Measurements from ENCODE around the gene SLC6A13. TPM values are rescaled to one million over a fixed set of nuclear protein-coding genes. Genes with fewer than 3 reads are reported as not detected.
A peak's percentile ranks its signal among the peaks of the same experiment; 100 is the strongest.

The SLC6A13 gene
- total RNA-seq, 4 donors from 2014 or later = 0.13 to 1.9 (median 0.82) TPM; not detected in 1

DNA sequence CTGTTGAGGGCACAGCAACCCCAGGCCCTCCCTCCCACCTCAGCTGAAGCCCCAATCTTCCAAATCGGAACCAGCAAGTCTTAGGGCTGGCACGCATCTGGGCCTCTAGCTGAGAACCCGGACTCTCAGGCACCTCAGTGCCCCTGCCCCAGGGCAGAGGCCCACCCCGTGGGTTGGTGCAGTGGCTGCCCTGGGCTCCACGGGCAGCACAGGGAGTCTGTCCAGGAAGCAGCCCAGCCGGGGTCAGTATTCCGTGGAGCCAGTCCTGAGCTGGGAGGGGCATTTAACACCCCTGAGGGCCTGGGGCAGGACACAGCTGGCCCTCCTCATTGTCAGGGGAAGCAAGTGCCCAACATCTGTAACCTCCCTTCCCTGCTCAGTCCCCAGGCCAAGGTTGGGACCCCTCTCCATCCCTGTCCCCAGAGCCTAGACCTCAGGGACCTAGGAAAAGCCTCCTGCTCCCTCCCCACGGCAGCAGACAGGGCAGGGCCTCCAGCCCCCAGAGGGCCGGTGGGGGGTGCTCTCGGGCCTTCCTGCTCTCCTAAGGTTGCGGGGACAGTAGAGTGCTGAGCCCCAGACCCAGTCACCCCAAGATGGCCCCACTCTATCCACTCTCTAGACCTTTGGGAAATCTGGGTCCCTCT, 85.2 kb downstream of the SLC6A13 start:
- Histone ChIP-seq H3K27me3 (no peaks in the 10 kb centered on the region), H3K36me3 (no peaks in the 10 kb centered on the region), H3K27ac (peak overlapping the region; percentile 54 to 71 (median 58)), H3K4me3 (no peak overlapping the region), H3K9me3 (no peaks in the 10 kb centered on the region), H3K4me1 (peaks cover 31 to 46% of the 10 kb centered on the region in 2 donors)
- intact Hi-C loops (cut with DNase I; ENCODE audit: low total_unique reads) = no loop called here
- TF ChIP-seq CTCF (IDR thresholded peaks at IDR 0.05 in 4 of 5, conservative IDR thresholded peaks at IDR 0.05 in 1 of 5) (no peak), POLR2A (IDR thresholded peaks at IDR 0.05) (no peak)
- in situ Hi-C loops (cut with MboI; ENCODE audit: low sequenced_read_pairs in 4 of 4) = no loop called here
- ATAC-seq (no peak), DNase-seq (no peak)

GRCh38 chr12:176321-177181, 86.1 kb downstream of the SLC6A13 start:
- peaks cover 34 to 49% of the 10 kb centered on the region in 2 donors for H3K4me1 ChIP-seq
- peak; percentile 46 to 50 for ATAC-seq
- no peak overlapping the region for H3K4me3 ChIP-seq
- intact Hi-C loops (cut with DNase I; ENCODE audit: low total_unique reads) (no loop called here), in situ Hi-C loops (cut with MboI; ENCODE audit: low sequenced_read_pairs in 4 of 4) (no loop called here)
- H3K9me3 ChIP-seq = no peaks in the 10 kb centered on the region
- H3K27ac ChIP-seq = peak overlapping the region; percentile 54 to 71 (median 58)
- no peaks in the 10 kb centered on the region for H3K27me3 ChIP-seq
- no peak for TF ChIP-seq CTCF (IDR thresholded peaks at IDR 0.05 in 4 of 5, conservative IDR thresholded peaks at IDR 0.05 in 1 of 5)
- no peak for TF ChIP-seq POLR2A (IDR thresholded peaks at IDR 0.05)
- no peak for DNase-seq
- no peaks in the 10 kb centered on the region for H3K36me3 ChIP-seq

DNA sequence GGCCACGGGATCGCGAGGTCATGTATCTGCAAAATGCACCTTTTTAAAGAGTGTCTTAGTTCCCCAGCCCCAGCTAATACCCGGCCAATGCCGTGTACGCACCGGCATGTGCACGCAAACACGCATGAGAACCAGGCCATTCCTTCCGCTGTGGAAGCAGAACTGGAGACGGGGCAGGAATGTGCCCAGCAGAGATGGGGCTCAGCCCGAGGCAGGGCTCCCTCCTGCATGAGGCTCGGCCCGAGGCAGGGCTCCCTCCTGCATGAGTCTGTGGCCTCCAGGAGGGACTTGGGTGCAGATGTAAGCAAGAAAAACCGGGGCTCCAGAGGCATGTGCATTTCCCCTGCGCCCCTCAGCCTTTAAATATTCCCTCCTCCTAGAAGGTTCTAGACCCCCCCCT, 86.9 kb downstream of the SLC6A13 start:
- Histone ChIP-seq H3K4me1 (peaks cover 34 to 49% of the 10 kb centered on the region in 2 donors), H3K4me3 (no peak overlapping the region), H3K36me3 (no peaks in the 10 kb centered on the region), H3K27me3 (no peaks in the 10 kb centered on the region), H3K9me3 (no peaks in the 10 kb centered on the region), H3K27ac (peak overlapping the region in 2 of 4 donors; percentile 60 to 71)
- in situ Hi-C loops (cut with MboI; ENCODE audit: low sequenced_read_pairs in 4 of 4) = no loop called here
- ATAC-seq = no peak
- DNase-seq = no peak
- intact Hi-C loops (cut with DNase I; ENCODE audit: low total_unique reads) = no loop called here
- TF ChIP-seq POLR2A (IDR thresholded peaks at IDR 0.05) = no peak
- no peak for TF ChIP-seq CTCF (IDR thresholded peaks at IDR 0.05 in 4 of 5, conservative IDR thresholded peaks at IDR 0.05 in 1 of 5)

GRCh38 chr12:175250-175649, 87.4 kb downstream of the SLC6A13 start:
- Histone ChIP-seq H3K4me3 (no peak overlapping the region), H3K36me3 (no peaks in the 10 kb centered on the region), H3K27me3 (no peaks in the 10 kb centered on the region), H3K4me1 (peaks cover 34 to 47% of the 10 kb centered on the region in 2 donors), H3K27ac (peak overlapping the region in 2 of 4 donors; percentile 60 to 71), H3K9me3 (no peaks in the 10 kb centered on the region)
- intact Hi-C loops (cut with DNase I; ENCODE audit: low total_unique reads) (no loop called here), in situ Hi-C loops (cut with MboI; ENCODE audit: low sequenced_read_pairs in 4 of 4) (no loop called here)
- ATAC-seq (no peak), DNase-seq (no peak)
- TF ChIP-seq POLR2A (IDR thresholded peaks at IDR 0.05) (no peak), CTCF (IDR thresholded peaks at IDR 0.05 in 4 of 5, conservative IDR thresholded peaks at IDR 0.05 in 1 of 5) (no peak)
